Natural killer cell (primary cell): ENCODE results near the gene TOGARAM1. TPM values are rescaled to one million over a fixed set of nuclear protein-coding genes. Genes with fewer than 3 reads are reported as not detected.

Experiments
- ATAC-seq, 3 donors: fragments of 150-1000 bp in 2 of 3; fragments of 200-7000 bp in 1 of 3; cut with Tn5 transposase; 1 replicate in 1 of 3; 2 replicates in 2 of 3; pipeline ENCODE4 v1.10.0; 2021; ENCODE audit warnings: mild to moderate bottlenecking in 2 of 3, moderate library complexity in 2 of 3
- DNase-seq, 2 donors: peaks; one replicate each; pipeline versions ENCODE4 v3.0.0 to v3.0.0-alpha.2; 2013 to 2021; ENCODE audit warnings: mixed read lengths in 1 of 2
- H3K27ac ChIP-seq: one replicate; pipeline ENCODE4 v1.5.1; 2013; ENCODE audit warnings: mild to moderate bottlenecking, low read length
- H3K27me3 ChIP-seq: one replicate; pipeline ENCODE4 v1.6.1; 2013; ENCODE audit warnings: low read length; ENCODE audit not compliant: control insufficient read depth, insufficient read depth
- H3K36me3 ChIP-seq: one replicate; pipeline ENCODE4 v1.6.1; 2013; ENCODE audit warnings: low read length; ENCODE audit not compliant: control insufficient read depth, insufficient read depth
- H3K4me1 ChIP-seq: one replicate; pipeline ENCODE4 v1.6.1; 2013; ENCODE audit warnings: low read length; ENCODE audit not compliant: control insufficient read depth, insufficient read depth
- H3K4me3 ChIP-seq: one replicate; pipeline ENCODE4 v1.5.1; 2013; ENCODE audit warnings: low read length
- H3K9me3 ChIP-seq: one replicate; pipeline ENCODE4 v1.6.1; 2013; ENCODE audit warnings: low read length; ENCODE audit not compliant: control insufficient read depth, insufficient read depth
- H3K27ac Mint-ChIP-seq, 2 donors: one replicate each; pipeline ENCODE4 v1.8.0; 2022; ENCODE audit warnings: mild to moderate bottlenecking in 2 of 2, mixed read lengths in 2 of 2, moderate library complexity in 1 of 2
- H3K27me3 Mint-ChIP-seq, 2 donors: one replicate each; pipeline ENCODE4 v1.8.0; 2022; ENCODE audit warnings: low read depth in 2 of 2, mixed read lengths in 2 of 2
- H3K36me3 Mint-ChIP-seq: one replicate; pipeline ENCODE4 v1.8.0; 2022; ENCODE audit warnings: mixed read lengths
- H3K4me1 Mint-ChIP-seq, 2 donors: one replicate each; pipeline ENCODE4 v1.8.0; 2022; ENCODE audit warnings: mixed read lengths in 2 of 2
- H3K4me3 Mint-ChIP-seq: one replicate; pipeline ENCODE4 v1.8.0; 2022; ENCODE audit warnings: mild to moderate bottlenecking, moderate library complexity, mixed read lengths
- H3K9me3 Mint-ChIP-seq, 2 donors: one replicate each; pipeline ENCODE4 v1.8.0; 2022; ENCODE audit warnings: mixed read lengths in 2 of 2
- CTCF ChIP-seq: fragments of 200-600 bp; IDR thresholded peaks from one replicate; pipeline ENCODE4 v1.8.0; 2022; ENCODE audit warnings: antibody characterized with exemption
- whole genome bisulfite sequencing: methylation state at CpG from one replicate; pipeline ENCODE4 v1.1.7; 2013; ENCODE audit warnings: missing lambda C conversion rate; ENCODE audit not compliant: insufficient coverage; 5-methylcytosine and 5-hydroxymethylcytosine counted together
- intact Hi-C: fragments of 100-400 bp; cut with micrococcal nuclease; formaldehyde crosslinking; loops from one replicate; pipeline ENCODE4 v1.14.2; 2022
- total RNA-seq, 4 donors: library from RNA; stranded (reverse); fragments of 120-200 nt in 1 of 4; gene quantifications; one replicate each; pipeline versions ENCODE4 v1.2.3 to v1.2.4, GENCODE V29; 2013 to 2022

TOGARAM1 gene
- total RNA-seq, 3 donors from 2014 or later (not counting 1 experiment from before 2014, with no cell fraction given), result 17.4 to 21.4 (median 19.6) TPM

GRCh38 chr14:44970907-44971306 lies 8.9 kb downstream of the TOGARAM1 start:
- no peaks in the 10 kb centered on the region for H3K9me3 Mint-ChIP-seq
- TF ChIP-seq CTCF, result no peak
- no peak overlapping the region for H3K27ac ChIP-seq
- H3K4me3 ChIP-seq, result no peak overlapping the region
- intact Hi-C loops, result no loop called here
- peaks cover 4% of the 10 kb centered on the region for H3K4me1 ChIP-seq
- H3K27me3 Mint-ChIP-seq, result no peaks in the 10 kb centered on the region
- no peaks in the 10 kb centered on the region for H3K27me3 ChIP-seq
- no peaks in the 10 kb centered on the region for H3K36me3 ChIP-seq
- no peak overlapping the region for H3K27ac Mint-ChIP-seq
- H3K9me3 ChIP-seq, result no peaks in the 10 kb centered on the region
- no peak for ATAC-seq
- peaks cover 61 to 67% of the 10 kb centered on the region in 2 donors for H3K4me1 Mint-ChIP-seq
- H3K36me3 Mint-ChIP-seq, result peaks cover 30% of the 10 kb centered on the region
- no peak overlapping the region for H3K4me3 Mint-ChIP-seq
- DNase-seq, result no peak

GRCh38 chr14:44971459-44971858 lies 9.5 kb downstream of the TOGARAM1 start:
- Mint-ChIP-seq H3K36me3 (peaks cover 30% of the 10 kb centered on the region), H3K27ac (no peak overlapping the region), H3K9me3 (no peaks in the 10 kb centered on the region), H3K4me3 (no peak overlapping the region), H3K4me1 (peaks cover 66 to 67% of the 10 kb centered on the region in 2 donors), H3K27me3 (no peaks in the 10 kb centered on the region)
- Histone ChIP-seq H3K27me3 (no peaks in the 10 kb centered on the region), H3K9me3 (no peaks in the 10 kb centered on the region), H3K4me1 (peaks cover 4% of the 10 kb centered on the region), H3K27ac (no peak overlapping the region), H3K36me3 (no peaks in the 10 kb centered on the region), H3K4me3 (no peak overlapping the region)
- 100% methylated on average over 2 of the region's 4 CpGs for whole genome bisulfite sequencing
- no peak for ATAC-seq
- no peak for TF ChIP-seq CTCF
- DNase-seq, result no peak
- intact Hi-C loops, result no loop called here

GRCh38 chr14:44979273-44979672 lies 17.3 kb downstream of the TOGARAM1 start:
- Histone ChIP-seq H3K27me3 (no peaks in the 10 kb centered on the region), H3K4me3 (no peak overlapping the region), H3K27ac (no peak overlapping the region), H3K4me1 (no peaks in the 10 kb centered on the region), H3K36me3 (no peaks in the 10 kb centered on the region), H3K9me3 (no peaks in the 10 kb centered on the region)
- no peak for TF ChIP-seq CTCF
- intact Hi-C loops, result no loop called here
- H3K27ac Mint-ChIP-seq, result no peak overlapping the region
- WGBS, result 100% methylated on average over 2 of the region's 2 CpGs
- no peaks in the 10 kb centered on the region for H3K27me3 Mint-ChIP-seq
- H3K4me3 Mint-ChIP-seq, result no peak overlapping the region
- ATAC-seq (no peak), DNase-seq (no peak)
- H3K36me3 Mint-ChIP-seq, result peaks cover under 1% of the 10 kb centered on the region
- H3K4me1 Mint-ChIP-seq, result peaks cover 15 to 26% of the 10 kb centered on the region in 2 donors
- no peaks in the 10 kb centered on the region for H3K9me3 Mint-ChIP-seq

GRCh38 chr14:44979740-44980356 lies 17.9 kb downstream of the TOGARAM1 start:
- Histone ChIP-seq H3K4me3 (no peak overlapping the region), H3K4me1 (no peaks in the 10 kb centered on the region), H3K27ac (no peak overlapping the region), H3K36me3 (no peaks in the 10 kb centered on the region), H3K27me3 (no peaks in the 10 kb centered on the region), H3K9me3 (no peaks in the 10 kb centered on the region)
- intact Hi-C loops, result no loop called here
- Mint-ChIP-seq H3K4me1 (peaks cover 11 to 26% of the 10 kb centered on the region in 2 donors), H3K27me3 (no peaks in the 10 kb centered on the region), H3K36me3 (no peaks in the 10 kb centered on the region), H3K27ac (no peak overlapping the region), H3K9me3 (no peaks in the 10 kb centered on the region), H3K4me3 (no peak overlapping the region)
- no peak for TF ChIP-seq CTCF
- DNase-seq (no peak), ATAC-seq (no peak)
